Activated CD4-positive, alpha-beta memory T cell treated with anti-CD3 and anti-CD28 coated beads for 36 hours (primary cell): Measurements from ENCODE around the gene ALDOB. TPM values are rescaled to one million over a fixed set of nuclear protein-coding genes. Genes with fewer than 3 reads are reported as not detected.

Experiments used
- CTCF ChIA-PET: fragments of 350-600 bp; sonication (Branson Sonifier 250); formaldehyde crosslinking; loops from one replicate; lab custom pipeline; 2021; ENCODE audit warnings: antibody characterized with exemption, inconsistent platforms; lab: Charles Lee
- POLR2A ChIA-PET: fragments of 350-600 bp; sonication (Branson Sonifier 250); formaldehyde crosslinking; loops from one replicate; lab custom pipeline; 2021; ENCODE audit warnings: antibody characterized with exemption; lab: Charles Lee
- DNase-seq: peaks from one replicate; pipeline ENCODE4 v3.0.0-alpha.2; 2020
- H3K27ac Mint-ChIP-seq: one replicate; pipeline ENCODE4 v1.8.0; 2021; ENCODE audit warnings: mixed read lengths
- H3K27me3 Mint-ChIP-seq: one replicate; pipeline ENCODE4 v1.8.0; 2021; ENCODE audit warnings: mixed read lengths
- H3K36me3 Mint-ChIP-seq: one replicate; pipeline ENCODE4 v1.8.0; 2021; ENCODE audit warnings: mixed read lengths
- H3K4me1 Mint-ChIP-seq: one replicate; pipeline ENCODE4 v1.8.0; 2021; ENCODE audit warnings: low read depth, mixed read lengths
- H3K4me3 Mint-ChIP-seq: one replicate; pipeline ENCODE4 v1.8.0; 2021; ENCODE audit warnings: mild to moderate bottlenecking, mixed read lengths
- H3K9me3 Mint-ChIP-seq: one replicate; pipeline ENCODE4 v1.8.0; 2021; ENCODE audit warnings: mixed read lengths
- intact Hi-C: fragments of 100-400 bp; cut with micrococcal nuclease; formaldehyde crosslinking; loops from one replicate; pipeline ENCODE4 v1.15.1; 2023
- total RNA-seq, 2 experiments: library from RNA; stranded (reverse); gene quantifications; one replicate each; pipeline ENCODE4 v1.2.3, GENCODE V29; 2021

The ALDOB gene
- total RNA-seq, 2 experiments from 2014 or later, result not detected

DNA sequence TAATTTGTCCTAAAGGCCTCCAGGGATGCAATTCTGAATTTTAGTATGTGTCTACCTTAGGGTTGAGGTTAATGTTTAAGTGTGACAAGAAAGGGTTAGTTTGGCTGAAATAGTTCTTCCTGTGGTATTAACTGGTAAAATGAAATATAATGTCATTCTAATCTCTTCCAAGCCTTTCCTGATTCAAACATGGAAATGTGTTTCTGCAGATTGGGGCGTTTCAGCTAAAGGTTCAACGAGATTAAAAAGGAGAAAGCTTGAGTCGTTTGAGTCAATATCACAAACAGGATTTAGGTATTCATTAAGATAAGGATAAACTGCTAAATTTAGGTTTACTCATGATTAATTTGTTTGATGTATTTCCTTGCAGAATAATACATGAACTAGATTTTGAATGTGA, 34.4 kb upstream of the ALDOB start:
- Mint-ChIP-seq H3K27me3 (peaks cover 33% of the 10 kb centered on the region), H3K27ac (no peak overlapping the region), H3K4me3 (no peak overlapping the region), H3K36me3 (no peaks in the 10 kb centered on the region), H3K4me1 (no peaks in the 10 kb centered on the region), H3K9me3 (no peaks in the 10 kb centered on the region)
- ChIA-PET CTCF (no interaction called here), POLR2A (no interaction called here)
- intact Hi-C loops, result no loop called here
- DNase-seq, result no peak

DNA sequence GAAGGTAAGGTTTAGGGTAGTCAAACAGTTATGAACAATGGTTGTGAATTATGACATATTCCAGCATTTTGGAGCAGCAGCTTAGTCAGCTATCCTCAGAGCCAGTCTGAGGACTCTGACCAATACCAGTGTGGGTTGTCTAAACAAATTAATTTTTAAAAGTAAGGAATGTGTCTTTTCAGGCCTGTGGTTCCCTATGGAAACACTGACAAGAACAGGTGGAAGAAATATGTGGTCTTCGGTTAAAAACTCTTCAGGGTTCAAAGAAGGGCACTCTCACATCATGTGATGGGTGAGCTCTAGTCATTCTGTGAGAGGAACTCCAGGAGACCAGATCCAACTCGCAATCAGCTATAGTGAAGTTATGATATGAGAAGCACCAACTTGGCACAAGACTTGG, 33.5 kb upstream of the ALDOB start:
- Mint-ChIP-seq H3K27me3 (peaks cover 36% of the 10 kb centered on the region), H3K4me3 (no peak overlapping the region), H3K9me3 (no peaks in the 10 kb centered on the region), H3K27ac (no peak overlapping the region), H3K36me3 (no peaks in the 10 kb centered on the region), H3K4me1 (no peaks in the 10 kb centered on the region)
- no peak for DNase-seq
- ChIA-PET POLR2A (no interaction called here), CTCF (interaction anchor here (1.4 to 2.9 kb wide), 2 partner anchors 10 to 20 kb away, joined by 4 to 8 read pairs; no protein-coding TSS in a partner anchor)
- intact Hi-C loops, result no loop called here

DNA sequence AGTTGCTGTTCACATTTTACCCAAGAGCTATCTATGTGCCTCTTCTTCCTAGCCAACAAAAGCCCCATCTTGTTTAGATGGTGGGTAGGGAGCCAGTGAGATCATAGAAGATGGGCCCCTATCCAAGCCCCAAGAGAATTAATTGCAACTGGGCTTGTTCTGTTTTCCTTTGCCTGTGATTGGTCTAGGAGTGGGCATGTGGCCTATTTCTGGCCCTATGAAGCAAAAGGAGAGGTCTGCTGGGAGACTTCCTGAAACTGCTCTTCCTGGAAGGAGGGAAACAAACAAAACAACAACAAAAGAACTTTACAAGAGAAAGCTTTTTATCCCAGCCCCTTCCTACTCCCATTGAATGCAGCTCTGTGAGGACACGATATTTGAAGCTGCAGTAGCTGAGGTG, 32.5 kb upstream of the ALDOB start:
- Mint-ChIP-seq H3K9me3 (no peaks in the 10 kb centered on the region), H3K4me3 (no peak overlapping the region), H3K36me3 (no peaks in the 10 kb centered on the region), H3K27ac (no peak overlapping the region), H3K27me3 (peaks cover 34% of the 10 kb centered on the region), H3K4me1 (no peaks in the 10 kb centered on the region)
- DNase-seq, result no peak
- intact Hi-C loops, result no loop called here
- POLR2A ChIA-PET, result no interaction called here
- CTCF ChIA-PET, result interaction anchor here (1.4 to 2.9 kb wide), 3 partner anchors 9 to 19 kb away, joined by 4 to 8 read pairs (median 6); no protein-coding TSS in a partner anchor

DNA sequence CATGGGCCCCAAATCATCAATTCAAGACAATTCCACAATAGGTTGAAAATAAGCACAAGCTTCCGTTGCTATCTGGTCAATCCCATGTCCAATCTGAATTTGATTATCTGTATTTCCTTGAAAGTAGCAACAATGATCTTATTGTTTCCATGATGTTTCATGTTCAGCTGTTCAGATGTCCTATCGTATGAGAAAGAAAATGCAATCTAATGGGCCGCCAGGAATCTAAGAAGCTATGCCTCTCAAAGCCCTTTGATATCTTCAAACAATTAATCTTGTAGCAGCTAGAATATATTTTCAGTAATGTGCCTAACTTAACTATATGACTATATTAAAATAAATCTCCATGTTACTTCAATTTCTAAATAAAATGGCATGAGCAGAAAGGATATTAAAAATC, 32.1 kb upstream of the ALDOB start:
- ChIA-PET CTCF (interaction anchor here (1.4 to 2.9 kb wide), 3 partner anchors 9 to 62 kb away, joined by 6 to 8 read pairs (median 8); no protein-coding TSS in a partner anchor), POLR2A (no interaction called here)
- no peak overlapping the region for H3K4me3 Mint-ChIP-seq
- peaks cover 38% of the 10 kb centered on the region for H3K27me3 Mint-ChIP-seq
- no peaks in the 10 kb centered on the region for H3K9me3 Mint-ChIP-seq
- no peak overlapping the region for H3K27ac Mint-ChIP-seq
- H3K36me3 Mint-ChIP-seq, result no peaks in the 10 kb centered on the region
- no peak for DNase-seq
- no peaks in the 10 kb centered on the region for H3K4me1 Mint-ChIP-seq
- intact Hi-C loops, result no loop called here

DNA sequence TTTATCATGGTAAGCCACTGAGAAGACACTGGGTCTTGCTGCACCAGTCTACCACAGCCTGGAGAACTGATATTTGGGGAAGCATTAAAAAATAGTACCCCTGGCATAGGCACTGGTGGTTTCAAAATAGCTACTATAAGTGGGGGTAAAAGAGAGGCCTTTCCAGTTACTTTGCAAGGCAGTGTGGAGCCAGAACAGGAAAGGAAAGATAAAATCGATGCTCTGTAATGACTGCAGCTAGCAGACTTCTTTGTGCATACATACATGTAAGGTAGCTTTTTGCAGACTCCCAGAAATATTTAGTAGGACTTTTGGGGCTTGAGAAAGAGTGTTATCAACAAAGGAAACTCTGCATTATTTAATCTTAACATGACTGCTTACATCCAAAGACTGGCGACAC, 31.3 kb upstream of the ALDOB start:
- DNase-seq, result no peak
- H3K27ac Mint-ChIP-seq, result no peak overlapping the region
- H3K27me3 Mint-ChIP-seq, result peaks cover 33% of the 10 kb centered on the region
- CTCF ChIA-PET, result interaction anchor here (1.4 to 2.9 kb wide), 3 partner anchors 8 to 63 kb away, joined by 6 to 8 read pairs (median 8); no protein-coding TSS in a partner anchor
- no peaks in the 10 kb centered on the region for H3K9me3 Mint-ChIP-seq
- POLR2A ChIA-PET, result no interaction called here
- no peak overlapping the region for H3K4me3 Mint-ChIP-seq
- intact Hi-C loops, result no loop called here
- H3K4me1 Mint-ChIP-seq, result no peaks in the 10 kb centered on the region
- H3K36me3 Mint-ChIP-seq, result no peaks in the 10 kb centered on the region

DNA sequence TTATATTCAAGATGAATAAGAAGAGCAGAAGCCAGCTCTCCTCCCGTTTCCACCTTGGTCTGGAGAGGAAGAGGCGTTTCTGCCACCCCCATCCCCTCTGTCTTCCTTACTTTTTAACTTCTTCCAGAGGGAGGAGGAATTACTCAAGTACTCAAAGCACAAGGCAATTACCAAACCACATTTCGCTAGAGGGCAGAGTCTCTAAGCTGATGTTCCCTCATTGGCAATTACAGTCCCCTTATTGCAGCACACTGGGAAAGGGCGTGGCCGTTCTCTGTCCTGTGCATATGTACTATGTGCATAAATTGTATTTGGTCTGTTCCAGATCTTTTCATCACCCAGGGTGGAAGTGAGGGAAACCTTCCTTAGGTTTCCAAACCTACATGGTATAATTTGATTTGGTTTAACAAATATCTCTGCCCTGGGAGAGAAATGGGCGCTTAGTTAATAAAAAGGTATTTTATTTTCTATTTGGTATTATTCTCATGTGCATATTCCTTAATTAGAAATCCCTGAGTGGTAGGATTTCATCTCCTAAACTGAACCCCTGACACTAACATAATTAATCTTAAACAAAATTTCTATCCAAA, 29.8 kb upstream of the ALDOB start:
- POLR2A ChIA-PET, result no interaction called here
- intact Hi-C loops, result loop anchor here (1.0 kb wide), 1 partner anchor 65 kb away; no protein-coding TSS in a partner anchor
- peak; percentile 13 for DNase-seq
- Mint-ChIP-seq H3K27ac (no peak overlapping the region), H3K4me1 (no peaks in the 10 kb centered on the region), H3K4me3 (no peak overlapping the region), H3K27me3 (peaks cover 35% of the 10 kb centered on the region), H3K9me3 (no peaks in the 10 kb centered on the region), H3K36me3 (no peaks in the 10 kb centered on the region)
- CTCF ChIA-PET, result interaction anchor here (1.9 kb wide), 1 partner anchor 64 kb away, joined by 12 read pairs; no protein-coding TSS in a partner anchor

DNA sequence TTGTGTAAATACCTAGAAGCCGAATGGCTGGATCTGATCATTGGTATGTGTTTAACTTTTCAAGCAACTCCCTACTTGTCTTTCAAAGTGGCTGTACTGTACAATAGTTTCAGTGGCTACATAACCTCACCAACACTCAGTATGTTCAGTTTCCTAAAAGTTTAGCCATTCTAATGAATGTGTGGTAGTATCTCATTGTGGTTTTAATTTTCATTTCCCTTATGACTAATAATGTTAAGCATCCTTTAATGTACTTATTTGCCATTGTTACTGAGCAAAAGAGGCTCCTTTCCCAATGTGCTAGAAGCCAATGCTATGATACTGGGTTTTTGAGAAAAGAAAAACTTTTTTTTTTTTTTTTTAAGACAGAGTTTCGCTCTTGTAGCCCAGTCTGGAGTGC, 27.8 kb upstream of the ALDOB start:
- Mint-ChIP-seq H3K4me1 (no peaks in the 10 kb centered on the region), H3K27ac (no peak overlapping the region), H3K4me3 (no peak overlapping the region), H3K27me3 (peaks cover 31% of the 10 kb centered on the region), H3K9me3 (no peaks in the 10 kb centered on the region), H3K36me3 (no peaks in the 10 kb centered on the region)
- ChIA-PET POLR2A (no interaction called here), CTCF (interaction anchor here (3.8 kb wide), 1 partner anchor 67 kb away, joined by 20 read pairs; no protein-coding TSS in a partner anchor)
- no peak for DNase-seq
- intact Hi-C loops, result no loop called here

DNA sequence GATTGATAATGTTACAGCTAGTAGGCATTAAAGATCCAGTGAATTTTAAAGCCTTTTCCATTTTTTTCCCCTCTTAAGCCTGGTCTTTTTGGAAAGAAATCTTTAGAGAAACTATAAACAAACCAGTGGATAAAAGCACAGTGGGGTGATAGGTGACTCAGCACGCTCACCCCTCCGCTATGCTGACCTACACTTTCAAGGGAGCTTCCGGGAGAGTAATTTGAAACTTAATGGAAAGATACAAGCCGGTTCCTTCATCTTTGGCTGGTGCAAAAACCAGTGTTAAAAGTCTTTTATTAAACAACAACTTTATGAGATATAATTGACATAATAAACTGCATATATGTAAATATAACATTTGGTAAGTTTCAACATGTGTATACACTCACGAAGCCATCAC, 27.0 kb upstream of the ALDOB start:
- H3K4me1 Mint-ChIP-seq, result no peaks in the 10 kb centered on the region
- POLR2A ChIA-PET, result no interaction called here

DNA sequence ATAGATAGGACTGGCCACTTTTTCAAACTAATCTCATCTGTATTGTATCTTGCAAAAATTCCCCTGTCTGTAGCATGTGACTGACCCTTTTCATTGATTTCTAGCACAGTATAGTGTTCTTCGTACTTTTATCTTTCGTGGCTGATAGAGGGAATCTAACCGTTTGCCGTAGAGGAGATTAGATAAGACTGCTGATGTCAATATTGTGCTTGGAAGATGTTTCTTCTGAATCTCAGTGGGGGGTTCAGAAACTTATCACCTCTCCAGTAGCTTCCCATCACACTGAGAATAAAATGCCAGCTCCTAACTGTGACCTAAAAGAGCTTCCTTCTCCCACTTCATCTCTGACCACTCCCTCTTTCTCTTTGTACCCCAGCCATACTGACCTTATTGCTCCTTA, 25.4 kb upstream of the ALDOB start:
- H3K4me3 Mint-ChIP-seq, result no peak overlapping the region
- no peak overlapping the region for H3K27ac Mint-ChIP-seq
- DNase-seq, result no peak
- H3K27me3 Mint-ChIP-seq, result peaks cover 18% of the 10 kb centered on the region
- H3K9me3 Mint-ChIP-seq, result no peaks in the 10 kb centered on the region
- intact Hi-C loops, result no loop called here
- H3K36me3 Mint-ChIP-seq, result no peaks in the 10 kb centered on the region
- H3K4me1 Mint-ChIP-seq, result no peaks in the 10 kb centered on the region
- ChIA-PET CTCF (interaction anchor here (1.5 to 3.8 kb wide), 3 partner anchors 21 to 73 kb away, joined by 3 to 20 read pairs (median 9); partner anchors contain the start of gene RNF20), POLR2A (no interaction called here)

More for the DNA sequence above, 27.0 kb upstream of the ALDOB start:
- H3K27ac Mint-ChIP-seq, result no peak overlapping the region
- no peaks in the 10 kb centered on the region for H3K9me3 Mint-ChIP-seq
- CTCF ChIA-PET, result interaction anchor here (0.9 to 3.8 kb wide), 3 partner anchors 13 to 71 kb away, joined by 4 to 20 read pairs (median 9); partner anchors contain the start of gene RNF20
- intact Hi-C loops, result no loop called here
- peaks cover 25% of the 10 kb centered on the region for H3K27me3 Mint-ChIP-seq
- no peak overlapping the region for H3K4me3 Mint-ChIP-seq
- H3K36me3 Mint-ChIP-seq, result no peaks in the 10 kb centered on the region
- no peak for DNase-seq

DNA sequence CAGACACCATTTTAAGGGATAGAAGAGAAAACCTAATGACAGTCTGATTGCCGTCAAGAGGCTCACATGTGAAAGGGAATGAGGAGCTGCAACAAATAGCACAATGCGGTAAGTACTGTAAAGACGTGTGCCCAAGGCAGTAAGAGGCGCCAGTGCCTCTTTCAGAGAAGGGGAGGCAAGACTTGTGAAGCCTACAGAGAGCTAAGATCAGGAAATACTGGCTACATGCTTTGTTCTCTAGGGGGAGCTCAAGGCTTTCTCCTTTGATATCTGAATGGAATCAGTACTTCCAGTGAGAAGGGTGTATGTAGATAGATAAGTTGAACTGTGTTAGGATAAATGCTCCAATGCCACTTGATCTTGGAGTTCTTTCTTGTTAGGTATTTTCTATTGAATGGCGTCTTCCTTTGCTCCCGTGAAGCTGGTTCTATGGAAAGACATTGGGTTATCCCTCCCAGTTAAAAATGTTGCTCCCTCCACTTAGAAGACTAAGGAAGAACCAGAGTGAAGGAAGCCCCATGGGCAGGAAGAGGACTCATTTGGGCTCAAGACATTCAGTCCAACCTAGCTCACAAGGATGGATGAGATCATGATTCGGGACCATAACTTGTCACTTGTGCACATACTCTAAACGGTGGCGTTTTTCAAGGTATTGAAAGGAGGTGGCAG, 23.5 kb upstream of the ALDOB start:
- ChIA-PET POLR2A (no interaction called here), CTCF (interaction anchor here (0.6 to 2.5 kb wide), 20 partner anchors 8 to 107 kb away, joined by 3 to 60 read pairs (median 4); partner anchors contain the start of gene RNF20)
- H3K4me3 Mint-ChIP-seq, result no peak overlapping the region
- H3K9me3 Mint-ChIP-seq, result no peaks in the 10 kb centered on the region
- H3K36me3 Mint-ChIP-seq, result no peaks in the 10 kb centered on the region
- H3K27me3 Mint-ChIP-seq, result peaks cover 7% of the 10 kb centered on the region
- H3K27ac Mint-ChIP-seq, result no peak overlapping the region
- intact Hi-C loops, result loop anchor here (1.0 to 2.0 kb wide), 2 partner anchors 71 to 108 kb away; no protein-coding TSS in a partner anchor
- H3K4me1 Mint-ChIP-seq, result no peaks in the 10 kb centered on the region
- no peak for DNase-seq

DNA sequence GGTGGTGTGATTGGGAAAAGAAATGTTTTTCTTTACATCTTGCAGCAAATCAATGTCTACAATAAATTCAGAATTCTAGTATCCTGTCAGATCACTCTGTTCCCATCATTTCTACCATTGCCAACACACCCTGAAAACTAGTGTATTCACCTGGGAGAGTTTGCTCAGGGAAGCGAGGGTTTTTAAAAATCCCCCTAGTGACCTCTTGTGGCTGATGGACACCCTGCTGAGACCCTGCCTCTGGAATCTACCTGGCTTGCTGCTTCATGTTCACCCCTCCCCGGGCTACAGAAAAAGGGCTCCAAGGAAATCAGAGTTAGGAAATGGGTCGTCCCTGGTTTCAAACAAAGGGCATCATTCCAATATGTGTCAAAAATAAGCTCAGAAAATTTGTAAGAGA, 21.4 kb upstream of the ALDOB start:
- peaks cover 2% of the 10 kb centered on the region for H3K9me3 Mint-ChIP-seq
- H3K27me3 Mint-ChIP-seq, result peaks cover 7% of the 10 kb centered on the region
- no peak overlapping the region for H3K4me3 Mint-ChIP-seq
- intact Hi-C loops, result no loop called here
- ChIA-PET CTCF (no interaction called here), POLR2A (no interaction called here)
- no peak overlapping the region for H3K27ac Mint-ChIP-seq
- DNase-seq, result no peak
- no peaks in the 10 kb centered on the region for H3K4me1 Mint-ChIP-seq
- no peaks in the 10 kb centered on the region for H3K36me3 Mint-ChIP-seq

DNA sequence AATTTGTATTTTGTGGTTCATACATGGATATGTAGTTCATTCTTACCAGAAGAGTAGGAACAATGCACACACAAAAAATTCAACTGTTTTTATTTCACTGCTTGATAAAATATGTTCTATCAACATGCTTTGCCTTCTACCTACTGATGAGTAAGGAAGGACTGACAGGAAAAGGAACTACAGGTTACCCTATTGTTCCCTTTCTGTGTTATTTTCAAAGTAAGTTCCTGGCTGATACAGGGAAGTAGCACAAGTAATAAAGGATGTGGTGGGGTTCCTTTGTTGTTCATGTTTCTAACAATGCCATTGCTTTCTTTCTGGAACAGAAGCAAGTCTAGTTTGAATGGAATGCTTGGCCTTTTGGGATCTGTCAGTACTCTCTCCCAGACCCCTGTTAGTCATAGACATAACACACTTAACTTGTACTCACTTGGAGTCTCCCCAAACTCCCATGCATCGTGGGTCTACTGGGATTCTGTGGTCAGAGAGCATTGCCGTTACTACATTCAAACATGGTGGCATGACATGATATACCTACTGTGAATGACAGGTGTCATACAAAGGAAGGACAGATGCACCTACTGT, 20.2 kb upstream of the ALDOB start:
- DNase-seq, result no peak
- Mint-ChIP-seq H3K9me3 (peaks cover 3% of the 10 kb centered on the region), H3K27ac (no peak overlapping the region), H3K36me3 (no peaks in the 10 kb centered on the region), H3K4me1 (no peaks in the 10 kb centered on the region), H3K4me3 (no peak overlapping the region), H3K27me3 (peaks cover 11% of the 10 kb centered on the region)
- ChIA-PET POLR2A (no interaction called here), CTCF (interaction anchor here (1.0 to 1.9 kb wide), 4 partner anchors 9 to 77 kb away, joined by 3 to 11 read pairs (median 5); partner anchors contain the start of gene RNF20)
- intact Hi-C loops, result no loop called here
